Fibroblast of lung (primary cell): ENCODE data around the gene TRPT1. TPM values are rescaled to one million over a fixed set of nuclear protein-coding genes. Genes with fewer than 3 reads are reported as not detected.

Experiments
- DNase-seq, 2 donors: peaks; one replicate each; pipeline versions ENCODE4 v3.0.0 to v3.0.0-alpha.2; 2010; ENCODE audit warnings: low read depth in 2 of 2
- H2AFZ ChIP-seq: 2 replicates; pipeline ENCODE4 v1.5.1; 2012; ENCODE audit warnings: low read length, control low read depth, inconsistent platforms
- H3K27ac ChIP-seq: 2 replicates; pipeline ENCODE4 v1.5.1; 2011; ENCODE audit warnings: low read length, control low read depth; ENCODE audit not compliant: insufficient read depth
- H3K27me3 ChIP-seq: 2 replicates; pipeline ENCODE4 v1.5.1; 2011; ENCODE audit warnings: mild to moderate bottlenecking, low read length; ENCODE audit not compliant: control insufficient read depth, insufficient read depth
- H3K36me3 ChIP-seq: 2 replicates; pipeline ENCODE4 v1.5.1; 2011; ENCODE audit warnings: low read length; ENCODE audit not compliant: control insufficient read depth, insufficient read depth
- H3K4me1 ChIP-seq: 2 replicates; pipeline ENCODE4 v1.5.1; 2011; ENCODE audit warnings: low read length; ENCODE audit not compliant: control insufficient read depth, insufficient read depth; ENCODE audit errors: extremely low read depth
- H3K4me2 ChIP-seq: 2 replicates; pipeline ENCODE4 v1.5.1; 2011; ENCODE audit warnings: low read length, control low read depth; ENCODE audit not compliant: insufficient read depth; ENCODE audit errors: extremely low read depth
- H3K4me3 ChIP-seq, 4 experiments: fragments of 200-600 bp in 1 of 4; sonication (generic) in 1 of 4; replicated peaks in 1 of 4; 2 replicates each; pipeline ENCODE4 v1.5.1; 2011 to 2016; ENCODE audit warnings: low read length in 4 of 4, low read depth in 3 of 4, mild to moderate bottlenecking in 3 of 4, control low read depth in 2 of 4, inconsistent platforms in 1 of 4, mixed read lengths in 1 of 4; ENCODE audit not compliant: insufficient read depth in 1 of 4; ENCODE audit errors: control extremely low read depth in 1 of 4
- H3K79me2 ChIP-seq: 2 replicates; pipeline ENCODE4 v1.5.1; 2012; ENCODE audit warnings: mild to moderate bottlenecking, low read length, inconsistent platforms; ENCODE audit not compliant: control insufficient read depth, insufficient read depth
- H3K9ac ChIP-seq: 2 replicates; pipeline ENCODE4 v1.5.1; 2011; ENCODE audit warnings: mild to moderate bottlenecking, low read length, control low read depth; ENCODE audit not compliant: insufficient read depth
- H3K9me3 ChIP-seq: 2 replicates; pipeline ENCODE4 v1.5.1; 2012; ENCODE audit warnings: low read depth, low read length; ENCODE audit not compliant: control insufficient read depth, insufficient read depth
- H4K20me1 ChIP-seq: 2 replicates; pipeline ENCODE4 v1.5.1; 2011; ENCODE audit warnings: low read length; ENCODE audit not compliant: control insufficient read depth, insufficient read depth; ENCODE audit errors: extremely low read depth
- CTCF ChIP-seq, 2 donors: IDR thresholded peaks in 1 of 2; conservative IDR thresholded peaks in 1 of 2; 1 replicate in 1 of 2; 2 replicates in 1 of 2; pipeline ENCODE4 v1.5.1; 2011 to 2012; ENCODE audit warnings: low read length in 2 of 2, control low read depth in 1 of 2, inconsistent platforms in 1 of 2, low read depth in 1 of 2, mild to moderate bottlenecking in 1 of 2
- EZH2 ChIP-seq: IDR thresholded peaks from 2 replicates; pipeline ENCODE4 v1.5.1; 2012; ENCODE audit warnings: low read length, control low read depth, mild to moderate bottlenecking; ENCODE audit errors: missing control alignments
- polyA plus RNA-seq, 2 donors: library from polyadenylated mRNA; depleted of rRNA in 1 of 2; stranded (reverse) in 1 of 2; unstranded in 1 of 2; fragments of >200 nt; gene quantifications; 2 replicates each; pipeline ENCODE4 v1.2.1, GENCODE V29; 2011 to 2012; ENCODE audit warnings: missing spikeins in 1 of 2
- total RNA-seq: library from RNA; depleted of rRNA; stranded (reverse); fragments of >200 nt; gene quantifications from 2 replicates; pipeline ENCODE4 v1.2.1, GENCODE V29; 2014

Gene TRPT1
- total and polyA plus RNA-seq, 2 donors (not counting 1 experiment from before 2014, with no cell fraction given) = 20.5 to 41.5 TPM

GRCh38 chr11:64209563-64209843 lies 16.5 kb downstream of the TRPT1 start:
- no peak overlapping the region for H3K4me3 ChIP-seq

GRCh38 chr11:64208796-64209562 lies 17.0 kb downstream of the TRPT1 start:
- Histone ChIP-seq H3K27ac (no peak overlapping the region), H3K27me3 (no peaks in the 10 kb centered on the region), H3K79me2 (no peaks in the 10 kb centered on the region), H4K20me1 (no peaks in the 10 kb centered on the region), H3K4me2 (no peak overlapping the region), H3K9me3 (no peaks in the 10 kb centered on the region), H3K4me1 (peaks cover 18% of the 10 kb centered on the region), H3K4me3 (no peak overlapping the region), H3K36me3 (peaks cover 15% of the 10 kb centered on the region), H2AFZ (no peak overlapping the region), H3K9ac (no peak overlapping the region)
- DNase-seq = no peak
- TF ChIP-seq EZH2 (no peak), CTCF (conservative IDR thresholded peaks at IDR 0.05 in 1 of 2, IDR thresholded peaks at IDR 0.05 in 1 of 2; ENCODE audit: low read depth in 1 of 2, low read length in 2 of 2) (no peak)

More at GRCh38 chr11:64209563-64209843, 16.5 kb downstream of the TRPT1 start:
- Histone ChIP-seq H3K79me2 (no peaks in the 10 kb centered on the region), H2AFZ (no peak overlapping the region), H3K9ac (no peak overlapping the region), H3K4me1 (peaks cover 15% of the 10 kb centered on the region), H3K27me3 (no peaks in the 10 kb centered on the region), H4K20me1 (no peaks in the 10 kb centered on the region), H3K27ac (no peak overlapping the region), H3K9me3 (no peaks in the 10 kb centered on the region), H3K4me2 (no peak overlapping the region), H3K36me3 (peaks cover 13% of the 10 kb centered on the region)
- TF ChIP-seq CTCF (conservative IDR thresholded peaks at IDR 0.05 in 1 of 2, IDR thresholded peaks at IDR 0.05 in 1 of 2; ENCODE audit: low read depth in 1 of 2, low read length in 2 of 2) (no peak), EZH2 (no peak)
- no peak for DNase-seq

GRCh38 chr11:64208086-64208795 lies 17.7 kb downstream of the TRPT1 start:
- DNase-seq = no peak
- Histone ChIP-seq H3K9me3 (no peaks in the 10 kb centered on the region), H3K36me3 (peaks cover 22% of the 10 kb centered on the region), H3K27ac (peak overlapping the region; percentile 89), H3K9ac (peak overlapping the region; percentile 63), H3K4me2 (no peak overlapping the region), H3K27me3 (no peaks in the 10 kb centered on the region), H2AFZ (no peak overlapping the region), H4K20me1 (no peaks in the 10 kb centered on the region), H3K4me1 (peaks cover 18% of the 10 kb centered on the region), H3K4me3 (peak overlapping the region in 1 of 4 experiments; percentile 16), H3K79me2 (no peaks in the 10 kb centered on the region)
- no peak for TF ChIP-seq CTCF (conservative IDR thresholded peaks at IDR 0.05 in 1 of 2, IDR thresholded peaks at IDR 0.05 in 1 of 2; ENCODE audit: low read depth in 1 of 2, low read length in 2 of 2)
- TF ChIP-seq EZH2 = no peak
